GM21381 (cell line): Measurements from ENCODE around the gene RGS3.

Experiments used
- ATAC-seq: cut with Tn5 transposase; IDR thresholded peaks from one replicate; pipeline ENCODE4 v1.9.1; 2021; ENCODE audit warnings: mild to moderate bottlenecking, moderate library complexity; ENCODE audit not compliant: unreplicated experiment

RGS3 gene

GRCh38 chr9:113597390-113598241 is 134.1 kb downstream of the RGS3 start:
- ATAC-seq, result no peak

DNA sequence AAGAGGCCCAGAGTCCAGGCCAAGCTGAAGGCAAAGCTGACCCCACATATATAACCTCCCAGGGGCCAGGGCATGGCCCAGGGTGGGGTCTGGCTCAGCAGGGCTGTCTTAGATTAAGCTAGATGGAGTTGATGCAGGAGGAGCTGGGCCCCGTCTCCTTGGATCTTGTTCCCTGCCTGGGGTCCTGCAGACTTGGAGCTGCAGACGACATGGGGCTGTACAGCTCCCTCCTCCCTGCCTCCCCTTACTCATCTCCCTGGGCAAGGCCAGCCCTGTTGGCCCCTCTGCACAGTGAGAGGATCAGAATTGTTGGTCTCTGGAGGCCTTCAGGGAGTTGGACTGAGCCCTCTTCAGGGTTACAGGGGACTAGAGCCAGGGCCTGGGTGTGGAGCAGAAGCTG is 134.9 kb downstream of the RGS3 start:
- ATAC-seq, result no peak

GRCh38 chr9:113598883-113599282 is 135.4 kb downstream of the RGS3 start:
- no peak for ATAC-seq

- ATAC-seq, result no peak
Measured at GRCh38 chr9:113599646-113600022, 136.1 kb downstream of the RGS3 start.

DNA sequence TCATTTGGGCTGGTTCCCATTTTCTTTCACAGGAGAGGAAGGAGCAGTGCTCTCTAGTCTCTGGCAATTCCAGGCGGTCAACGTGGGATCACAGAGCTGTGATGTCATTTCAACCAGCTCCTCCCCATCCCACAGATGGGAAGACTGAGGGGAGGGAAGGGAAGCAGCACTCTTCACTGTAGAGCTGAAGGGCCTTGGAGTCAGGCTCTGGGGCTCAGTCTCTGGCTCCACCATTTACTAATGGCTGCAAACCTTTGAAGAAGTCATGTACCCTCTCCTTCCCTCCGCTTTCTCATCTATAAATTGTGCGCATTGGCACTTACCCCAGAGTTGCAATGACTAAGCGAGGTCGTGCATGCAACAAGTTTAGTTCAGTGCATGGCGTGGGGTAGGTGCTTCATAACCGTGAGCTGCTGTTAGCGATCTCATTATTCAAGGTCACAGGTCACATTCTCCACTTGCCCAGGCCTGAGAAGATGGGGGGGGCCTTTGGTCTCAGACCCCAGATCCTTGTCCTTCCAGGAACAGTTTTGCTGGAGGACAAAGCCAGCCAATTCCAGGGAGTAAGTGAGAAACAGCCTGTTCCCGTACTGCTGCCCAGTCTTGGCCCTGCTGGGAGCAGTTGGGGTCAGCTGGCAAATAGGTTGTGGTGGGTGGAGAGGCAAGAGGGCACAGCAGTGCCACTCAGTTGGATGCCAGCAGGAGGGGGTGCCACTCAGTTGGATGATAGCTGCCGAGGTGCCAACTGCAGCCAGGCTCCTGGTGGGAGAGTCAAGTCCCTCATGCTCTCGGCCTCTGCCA is 136.7 kb downstream of the RGS3 start:
- ATAC-seq, result no peak

DNA sequence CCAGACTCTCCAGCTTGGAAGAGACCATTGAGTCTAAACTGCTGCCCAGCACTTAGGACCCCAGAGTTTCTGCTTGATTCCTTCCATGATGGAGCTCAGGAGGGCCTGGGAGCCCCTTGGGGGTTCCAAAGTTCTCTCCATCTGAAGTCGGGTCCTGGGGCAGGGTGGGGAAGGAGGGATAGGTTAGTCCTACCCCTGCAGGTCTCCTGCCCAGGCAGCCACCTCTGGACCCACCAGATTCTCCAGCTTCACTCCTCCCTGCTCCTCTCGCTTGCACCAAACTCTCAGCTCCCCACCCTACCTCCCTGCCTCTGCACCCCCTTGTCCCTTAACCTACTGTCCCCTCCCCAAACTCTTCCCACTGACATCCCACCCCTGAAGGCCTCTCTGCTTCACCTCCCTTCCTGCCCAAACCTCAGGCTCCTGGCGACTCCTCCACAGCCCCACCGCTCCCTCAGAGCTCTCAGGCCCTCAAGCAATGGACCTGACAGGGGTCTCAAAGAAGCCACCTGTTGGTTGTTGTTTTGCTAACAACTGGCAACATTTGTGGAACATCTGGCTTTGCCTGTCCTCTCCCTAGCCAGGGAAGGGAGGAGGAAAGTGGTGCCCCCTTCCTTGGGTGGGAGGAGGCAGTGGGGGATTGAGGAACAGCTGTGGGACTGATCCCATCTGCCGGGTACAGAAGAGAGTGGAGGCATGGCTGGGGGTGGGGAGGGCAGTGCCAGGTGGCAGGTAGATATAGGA is 137.5 kb downstream of the RGS3 start:
- no peak for ATAC-seq

- no peak for ATAC-seq
Measured at GRCh38 chr9:113601656-113602055, 138.1 kb downstream of the RGS3 start.

DNA sequence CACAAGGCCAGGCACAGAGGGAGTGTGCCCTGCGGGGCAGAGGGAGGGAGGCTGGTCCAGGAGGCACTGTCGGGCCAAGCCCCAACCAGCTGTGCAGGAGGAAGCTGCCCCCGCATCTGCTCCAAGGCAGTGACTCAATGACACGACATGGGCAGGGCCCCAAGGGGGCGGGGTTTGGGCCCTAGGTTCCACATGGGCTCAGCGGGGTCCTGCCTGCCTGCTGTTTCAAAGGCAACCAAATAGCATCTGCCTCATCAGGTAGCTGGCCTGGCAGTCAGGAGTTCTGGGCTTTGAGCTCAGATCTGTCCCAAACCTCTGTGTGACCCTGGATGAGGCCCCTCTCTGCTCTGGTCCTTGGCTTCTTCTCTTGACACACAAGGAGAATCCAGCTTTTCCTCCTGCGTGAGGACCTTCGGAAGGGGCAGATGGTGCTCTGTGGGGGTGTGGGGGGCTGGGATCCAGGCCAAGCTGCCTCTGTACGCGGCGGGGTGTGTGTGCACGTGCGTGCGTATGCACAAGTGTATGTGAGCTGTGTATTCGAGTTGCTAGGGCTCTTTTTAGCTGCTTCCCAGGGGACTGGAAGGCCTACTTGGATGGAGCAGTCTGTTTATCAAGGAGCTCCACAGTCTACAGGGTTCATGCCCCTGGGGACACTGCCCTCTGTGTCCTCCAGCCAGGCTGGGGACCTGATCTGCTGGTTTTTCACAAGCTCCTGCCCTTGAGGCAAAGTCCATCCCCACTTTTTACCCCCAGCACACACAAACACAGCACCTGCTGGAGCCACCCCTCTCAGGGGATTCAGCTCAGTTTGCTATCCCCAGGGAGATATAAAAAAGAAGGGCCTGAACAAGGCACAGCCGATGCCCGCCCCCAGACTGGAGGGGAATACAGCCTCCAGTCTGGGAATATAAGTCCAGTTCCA is 138.9 kb downstream of the RGS3 start:
- ATAC-seq, result no peak

- no peak for ATAC-seq
Measured at GRCh38 chr9:113603048-113603375, 139.5 kb downstream of the RGS3 start.

DNA sequence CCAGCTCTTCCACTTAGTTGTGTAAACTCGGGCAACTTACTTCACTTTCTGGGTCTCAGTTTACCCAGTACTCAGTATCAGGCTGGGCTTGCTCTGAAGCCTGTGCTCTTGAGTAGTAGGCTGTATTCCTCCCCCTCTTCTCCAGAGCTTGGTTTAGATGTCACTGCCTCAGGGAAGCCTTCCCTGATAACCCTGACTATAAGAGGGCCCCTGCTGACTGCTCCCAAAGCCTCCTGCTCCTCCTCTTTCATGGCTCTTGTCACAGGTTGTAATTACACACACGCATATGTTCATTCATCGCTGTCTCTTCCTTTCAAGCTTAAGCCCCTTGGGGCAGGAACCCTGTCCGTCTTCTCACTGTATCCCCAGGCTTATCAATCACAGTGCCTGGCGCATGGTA is 140.2 kb downstream of the RGS3 start:
- no peak for ATAC-seq

DNA sequence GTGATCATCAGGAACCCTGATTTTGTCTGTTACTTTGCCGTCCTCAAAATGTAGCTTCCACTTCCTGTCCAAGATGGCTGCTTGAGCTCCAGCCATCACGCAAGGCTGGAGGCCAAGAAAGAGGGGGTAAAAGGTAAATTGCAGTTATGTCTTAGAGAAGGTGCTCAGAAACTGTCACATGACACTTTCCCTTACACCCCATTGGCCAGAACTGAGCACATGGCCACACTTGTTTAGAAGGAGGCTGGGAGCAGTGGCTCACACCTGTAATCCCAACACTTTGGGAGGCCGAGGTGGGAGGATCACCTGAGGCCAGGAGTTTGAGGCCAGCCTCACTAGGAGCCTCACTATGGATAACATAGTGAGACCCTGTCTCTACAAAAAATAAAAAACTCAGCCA is 140.9 kb downstream of the RGS3 start:
- ATAC-seq, result no peak

DNA sequence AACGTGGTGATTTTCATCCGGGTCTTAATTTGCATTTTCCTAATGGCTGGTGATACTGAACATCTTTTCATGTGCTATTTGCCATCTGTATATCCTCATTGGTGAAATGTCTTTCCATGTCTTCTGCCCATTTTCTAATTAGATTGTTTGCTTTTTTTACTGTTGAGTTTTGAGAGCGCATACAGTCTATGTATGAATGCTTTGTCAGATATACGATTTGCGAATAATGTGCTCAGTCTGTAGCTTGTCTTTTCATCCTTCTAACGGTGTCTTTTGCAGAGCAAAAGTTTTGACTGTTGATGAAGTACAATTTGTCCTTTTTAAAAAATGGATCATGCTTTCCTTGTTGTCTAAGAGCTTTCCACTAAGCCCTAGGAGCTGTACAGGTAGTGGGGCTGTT is 143.0 kb downstream of the RGS3 start:
- no peak for ATAC-seq

- no peak for ATAC-seq
Measured at GRCh38 chr9:113608082-113608685, 144.7 kb downstream of the RGS3 start.

DNA sequence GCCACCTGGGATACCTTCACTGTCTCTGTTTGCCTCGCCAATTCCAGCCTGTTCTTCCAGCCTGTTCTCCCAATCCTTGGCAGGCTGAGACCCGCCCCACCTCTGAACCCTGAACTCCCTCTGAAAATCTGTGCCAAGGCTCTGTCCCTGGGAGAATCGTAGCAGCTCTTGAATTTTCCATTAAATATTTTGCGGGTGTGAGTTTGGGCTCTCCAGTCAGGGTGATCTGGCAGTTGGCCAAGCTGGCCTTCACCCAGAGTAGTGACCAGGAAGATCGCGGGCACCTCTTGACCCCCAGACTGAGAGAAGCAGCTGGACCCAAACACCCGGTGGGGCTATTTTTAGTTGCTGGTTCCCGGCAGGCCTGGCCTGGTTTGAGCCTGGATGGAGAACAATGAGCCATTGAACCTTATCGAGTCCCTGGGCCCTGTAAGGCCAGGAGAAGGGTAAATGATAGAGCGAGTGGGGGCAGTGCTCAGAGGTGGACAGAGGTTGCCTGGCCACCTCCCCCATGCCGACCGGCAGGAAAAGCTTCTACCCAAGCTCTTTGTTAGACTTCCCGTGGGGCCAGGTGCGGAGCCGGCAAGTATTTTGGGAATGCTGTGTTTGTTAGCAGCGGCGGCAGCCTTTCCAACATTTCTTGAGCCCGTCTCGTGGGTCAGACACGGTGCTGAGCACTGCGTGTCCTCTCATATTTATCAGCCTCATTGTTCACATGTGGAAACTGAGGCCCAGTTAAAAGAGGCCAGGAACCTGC is 146.2 kb downstream of the RGS3 start:
- ATAC-seq, result no peak

GRCh38 chr9:113611461-113612215 is 148.1 kb downstream of the RGS3 start:
- ATAC-seq, result no peak

DNA sequence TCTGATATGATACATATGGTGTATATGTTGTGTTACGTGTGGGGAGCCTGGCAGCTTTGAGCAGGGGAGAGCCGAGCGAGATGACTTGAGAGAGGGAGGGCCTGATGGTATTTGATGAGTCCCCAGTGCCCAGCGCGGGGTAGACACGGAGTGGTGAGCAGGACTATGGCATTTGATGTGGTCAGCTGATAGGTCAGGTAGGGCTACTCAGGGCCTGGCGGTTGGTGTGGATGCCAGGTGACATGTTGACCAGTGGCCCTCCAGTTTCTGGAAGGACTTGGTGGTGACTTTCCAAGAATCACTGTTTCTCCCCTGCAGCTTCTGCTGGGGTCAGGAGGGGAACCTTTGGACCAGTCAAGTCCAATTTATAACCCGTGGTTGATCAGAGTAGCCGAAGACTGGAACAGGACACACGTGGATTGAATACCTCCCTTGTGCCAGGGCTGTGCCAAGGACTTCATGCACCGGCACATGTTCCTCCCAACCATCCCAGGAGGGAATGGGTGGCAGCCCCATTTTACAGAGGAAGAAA is 148.8 kb downstream of the RGS3 start:
- no peak for ATAC-seq

DNA sequence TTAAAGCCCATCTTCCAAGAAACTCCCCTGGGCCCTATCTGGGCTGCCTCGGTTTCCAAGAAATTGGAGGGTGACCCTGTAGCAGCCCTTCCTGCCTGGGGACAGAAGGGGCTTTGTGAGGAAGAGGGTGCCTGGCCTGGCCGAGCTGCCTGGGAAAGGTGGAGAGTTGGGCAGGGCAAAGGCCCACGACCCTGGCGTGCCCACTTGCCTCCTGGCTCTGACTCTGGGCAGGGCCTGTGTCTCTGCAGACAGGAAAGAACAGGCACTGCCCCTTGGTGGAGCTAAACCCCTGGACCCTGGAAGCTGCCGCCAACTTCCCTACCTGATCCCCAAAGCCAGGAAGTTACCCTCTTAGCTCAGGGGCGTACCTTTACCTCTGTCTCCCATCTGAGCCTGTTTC is 149.3 kb downstream of the RGS3 start:
- no peak for ATAC-seq

DNA sequence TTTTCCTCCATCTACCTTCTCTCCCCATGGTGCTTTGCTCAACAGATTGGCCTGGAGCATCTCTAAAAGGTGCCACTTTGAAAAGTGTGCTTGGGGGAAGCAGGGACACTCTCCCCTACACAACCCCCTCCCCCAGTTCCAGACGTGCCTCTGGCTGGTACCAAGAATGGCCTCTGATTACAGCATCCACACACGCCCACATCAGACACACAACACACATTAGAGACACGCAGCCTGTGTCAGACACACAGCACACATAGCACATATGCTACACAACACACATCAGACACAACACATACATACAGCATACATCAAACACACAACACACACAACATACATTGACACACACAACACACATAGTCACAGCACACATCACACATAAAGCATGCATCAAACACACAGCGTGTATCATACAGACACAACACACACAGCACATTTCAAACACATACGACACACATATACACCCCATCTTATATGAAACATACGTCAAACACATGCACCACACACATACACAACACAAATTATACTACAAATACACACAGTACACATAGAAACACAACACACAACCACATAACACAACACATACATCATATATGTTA is 150.4 kb downstream of the RGS3 start:
- ATAC-seq, result no peak
